K562 (cell line): ENCODE measurements around the gene PPFIA3. TPM values are rescaled to one million over a fixed set of nuclear protein-coding genes. Genes with fewer than 3 reads are reported as not detected.

Experiments
- FOSL1 ChIP-seq: fragments of 200-800 bp; sonication (Bioruptor generic); conservative IDR thresholded peaks from 2 replicates; pipeline ENCODE4 v1.6.1; 2016; ENCODE audit warnings: missing genetic modification characterization, missing compliant biosample characterization
- ILK ChIP-seq: fragments of 450-650 bp; IDR thresholded peaks from 2 replicates; pipeline ENCODE4 v1.6.1; 2016; ENCODE audit warnings: missing genetic modification characterization, low read depth, mild to moderate bottlenecking, missing compliant biosample characterization, moderate library complexity, borderline replicate concordance
- JUN ChIP-seq, 2 experiments: sonication (generic) in 1 of 2; formaldehyde crosslinking in 1 of 2; IDR thresholded peaks; 2 replicates each; pipeline versions ENCODE4 v1.6.1 to v1.8.0; 2012 to 2022; ENCODE audit warnings: borderline replicate concordance in 2 of 2, mild to moderate bottlenecking in 2 of 2, improper control_type of control experiment in 1 of 2, low read depth in 1 of 2, low read length in 1 of 2, missing genetic modification reagents in 1 of 2
- PRPF4 ChIP-seq: fragments of 200-400 bp; formaldehyde crosslinking; IDR thresholded peaks from one replicate; pipeline ENCODE4 v1.6.1; 2017; ENCODE audit warnings: low read length, low read depth, mild to moderate bottlenecking; ENCODE audit not compliant: insufficient read depth, poor library complexity, severe bottlenecking
- RB1 ChIP-seq: fragments of 450-650 bp; IDR thresholded peaks from 2 replicates; pipeline ENCODE4 v1.6.1; 2017; ENCODE audit warnings: low read depth, mild to moderate bottlenecking
- RBM17 ChIP-seq: fragments of 200-400 bp; formaldehyde crosslinking; IDR thresholded peaks from 2 replicates; pipeline ENCODE4 v1.6.1; 2017; ENCODE audit warnings: low read depth, mild to moderate bottlenecking, low read length, borderline replicate concordance
- XRCC4 ChIP-seq: IDR thresholded peaks from one replicate; pipeline ENCODE4 v1.6.1; 2011; ENCODE audit not compliant: insufficient read depth, insufficient read length; ENCODE audit errors: extremely low read depth
- ZBTB34 ChIP-seq: fragments of 250-450 bp; sonication (Bioruptor Pico); IDR thresholded peaks from 2 replicates; pipeline ENCODE4 v1.8.0; 2021; ENCODE audit warnings: mild to moderate bottlenecking, moderate library complexity
- ZNF57 ChIP-seq: fragments of 450-650 bp; formaldehyde crosslinking; IDR thresholded peaks from 2 replicates; pipeline ENCODE4 v1.4.0; 2020; ENCODE audit warnings: mild to moderate bottlenecking, moderate library complexity
- ZNF830 ChIP-seq: fragments of 250-450 bp; sonication (Bioruptor Pico); IDR thresholded peaks from 2 replicates; pipeline ENCODE4 v1.5.0; 2021; ENCODE audit warnings: mild to moderate bottlenecking
- polyA plus RNA-seq, 8 experiments: library from polyadenylated mRNA; depleted of rRNA in 4 of 8; stranded (reverse) in 5 of 8; unstranded in 3 of 8; fragments of >200 nt; fragmentation: Nextera tagmentation in 2 of 8; fragmentation: Illumina TruSeq in 1 of 8; extraction: Ambion mirVana in 2 of 8; extraction: Trizol in 1 of 8; gene quantifications; 2 replicates each; pipeline versions ENCODE4 v1.2.1 to v1.2.3, GENCODE V29; 2011 to 2014; ENCODE audit warnings: inconsistent platforms in 1 of 8, missing spikeins in 1 of 8
- total RNA-seq, 7 experiments: library from RNA; depleted of rRNA in 6 of 7; stranded (reverse); fragments of >200 nt in 6 of 7; fragmentation: Illumina TruSeq in 2 of 7; extraction: Trizol in 2 of 7; gene quantifications; 2 replicates each; pipeline versions ENCODE4 v1.2.1 to v1.2.3, GENCODE V29; 2011 to 2021; ENCODE audit warnings: low replicate concordance in 1 of 7
- TF ChIP-seq, protein P1 (sequence below), 2 experiments: fragments of 450-650 bp in 1 of 2; sonication (generic) in 1 of 2; formaldehyde crosslinking in 1 of 2; IDR thresholded peaks; 2 replicates each; pipeline versions ENCODE4 v1.7.1 to v1.9.0; 2016 to 2022; ENCODE audit warnings: inconsistent platforms in 1 of 2, mild to moderate bottlenecking in 1 of 2, missing genetic modification reagents in 1 of 2
- TF ChIP-seq, protein P2 (sequence below): sonication (generic); formaldehyde crosslinking; IDR thresholded peaks from 2 replicates; pipeline ENCODE4 v1.8.1; 2022; ENCODE audit warnings: missing genetic modification reagents

The PPFIA3 gene
- total and polyA plus RNA-seq, 9 of the 15 experiments (the other 6 are each of a cell fraction or from before 2014, with no cell fraction given): 0.10 to 53.0 (median 17.6) TPM

- TF ChIP-seq, protein P1, sequence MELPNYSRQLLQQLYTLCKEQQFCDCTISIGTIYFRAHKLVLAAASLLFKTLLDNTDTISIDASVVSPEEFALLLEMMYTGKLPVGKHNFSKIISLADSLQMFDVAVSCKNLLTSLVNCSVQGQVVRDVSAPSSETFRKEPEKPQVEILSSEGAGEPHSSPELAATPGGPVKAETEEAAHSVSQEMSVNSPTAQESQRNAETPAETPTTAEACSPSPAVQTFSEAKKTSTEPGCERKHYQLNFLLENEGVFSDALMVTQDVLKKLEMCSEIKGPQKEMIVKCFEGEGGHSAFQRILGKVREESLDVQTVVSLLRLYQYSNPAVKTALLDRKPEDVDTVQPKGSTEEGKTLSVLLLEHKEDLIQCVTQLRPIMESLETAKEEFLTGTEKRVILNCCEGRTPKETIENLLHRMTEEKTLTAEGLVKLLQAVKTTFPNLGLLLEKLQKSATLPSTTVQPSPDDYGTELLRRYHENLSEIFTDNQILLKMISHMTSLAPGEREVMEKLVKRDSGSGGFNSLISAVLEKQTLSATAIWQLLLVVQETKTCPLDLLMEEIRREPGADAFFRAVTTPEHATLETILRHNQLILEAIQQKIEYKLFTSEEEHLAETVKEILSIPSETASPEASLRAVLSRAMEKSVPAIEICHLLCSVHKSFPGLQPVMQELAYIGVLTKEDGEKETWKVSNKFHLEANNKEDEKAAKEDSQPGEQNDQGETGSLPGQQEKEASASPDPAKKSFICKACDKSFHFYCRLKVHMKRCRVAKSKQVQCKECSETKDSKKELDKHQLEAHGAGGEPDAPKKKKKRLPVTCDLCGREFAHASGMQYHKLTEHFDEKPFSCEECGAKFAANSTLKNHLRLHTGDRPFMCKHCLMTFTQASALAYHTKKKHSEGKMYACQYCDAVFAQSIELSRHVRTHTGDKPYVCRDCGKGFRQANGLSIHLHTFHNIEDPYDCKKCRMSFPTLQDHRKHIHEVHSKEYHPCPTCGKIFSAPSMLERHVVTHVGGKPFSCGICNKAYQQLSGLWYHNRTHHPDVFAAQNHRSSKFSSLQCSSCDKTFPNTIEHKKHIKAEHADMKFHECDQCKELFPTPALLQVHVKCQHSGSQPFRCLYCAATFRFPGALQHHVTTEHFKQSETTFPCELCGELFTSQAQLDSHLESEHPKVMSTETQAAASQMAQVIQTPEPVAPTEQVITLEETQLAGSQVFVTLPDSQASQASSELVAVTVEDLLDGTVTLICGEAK (IDR thresholded peaks at IDR 0.05): peak; percentile 19; the same call in 1 of the 2 replicates
- TF ChIP-seq, protein P1 (CRISPR knock-in tag; IDR thresholded peaks at IDR 0.05): no peak
- TF ChIP-seq FOSL1 (tag) (no peak; the same call in none of the 2 replicates), ILK (no peak), RB1 (peak; percentile 87), ZNF830 (no peak), XRCC4 (no peak), ZNF57 (CRISPR knock-in tag) (no peak), ZBTB34 (CRISPR knock-in tag) (no peak), JUN (IDR thresholded peaks at IDR 0.05; ENCODE audit: borderline replicate concordance, low read depth, low read length) (no peak), JUN (CRISPR knock-in tag; IDR thresholded peaks at IDR 0.05; ENCODE audit: borderline replicate concordance) (no peak), PRPF4 (peak; percentile 83), RBM17 (no peak)
- TF ChIP-seq, protein P2, sequence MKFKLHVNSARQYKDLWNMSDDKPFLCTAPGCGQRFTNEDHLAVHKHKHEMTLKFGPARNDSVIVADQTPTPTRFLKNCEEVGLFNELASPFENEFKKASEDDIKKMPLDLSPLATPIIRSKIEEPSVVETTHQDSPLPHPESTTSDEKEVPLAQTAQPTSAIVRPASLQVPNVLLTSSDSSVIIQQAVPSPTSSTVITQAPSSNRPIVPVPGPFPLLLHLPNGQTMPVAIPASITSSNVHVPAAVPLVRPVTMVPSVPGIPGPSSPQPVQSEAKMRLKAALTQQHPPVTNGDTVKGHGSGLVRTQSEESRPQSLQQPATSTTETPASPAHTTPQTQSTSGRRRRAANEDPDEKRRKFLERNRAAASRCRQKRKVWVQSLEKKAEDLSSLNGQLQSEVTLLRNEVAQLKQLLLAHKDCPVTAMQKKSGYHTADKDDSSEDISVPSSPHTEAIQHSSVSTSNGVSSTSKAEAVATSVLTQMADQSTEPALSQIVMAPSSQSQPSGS (CRISPR knock-in tag): no peak
These were observed 34.1 kb upstream of the PPFIA3 start, which contains the start of gene SNRNP70 (continued) for GRCh38 chr19:49085020-49085867.
